Epithelial cell of proximal tubule (primary cell): ENCODE data around the gene POTEE. TPM values are rescaled to one million over a fixed set of nuclear protein-coding genes. Genes with fewer than 3 reads are reported as not detected.

Experiments
- total RNA-seq: library from RNA; depleted of rRNA; stranded (reverse); fragments of >200 nt; gene quantifications from 2 replicates; pipeline ENCODE4 v1.2.3, GENCODE V29; 2015

Gene POTEE
- total RNA-seq, 1 donor from 2014 or later, result not detected

Other genes starting within 250 kb of the POTEE start
- 97.3 and 137 TPM in 2 replicates for gene FAM168B, start 116.1 kb upstream of the POTEE start, total RNA-seq
- gene PLEKHB2, start 104.2 kb upstream of the POTEE start, total RNA-seq, result 94.0 and 131 TPM in 2 replicates
- gene RAB6D, start 154.6 kb downstream of the POTEE start, total RNA-seq, result not detected in 2 replicates